K562 (cell line): ENCODE measurements around the gene PATJ. TPM values are rescaled to one million over a fixed set of nuclear protein-coding genes. Genes with fewer than 3 reads are reported as not detected.

ENCODE experiments used
- ATAC-seq: fragments of 200-7000 bp; cut with Tn5 transposase; 3 replicates; pipeline ENCODE4 v1.9.1; 2020; ENCODE audit warnings: moderate library complexity
- BruUV-seq: library from RNA; stranded (reverse); fragments of 400-500 nt; replicated peaks from 2 replicates; lab custom pipeline; 2021; lab: Mats Ljungman, UMichigan
- CTCF ChIA-PET: fragments of 300-600 bp; formaldehyde crosslinking; extraction: SDS; loops from one replicate; lab custom pipeline; 2021; ENCODE audit warnings: low intra/inter-chr PET ratio; lab: Yijun Ruan, JAX
- POLR2A ChIA-PET: fragments of 300-600, 350-650 bp; sonication (Branson Sonifier 250); formaldehyde crosslinking; extraction: SDS; loops from one replicate; lab custom pipeline; 2021; ENCODE audit warnings: antibody characterized with exemption, inconsistent platforms; lab: Yijun Ruan, JAX
- DNase-seq, 4 experiments: peaks; one replicate each; pipeline versions ENCODE4 v3.0.0 to v3.0.0-alpha.2; 2011 to 2018; ENCODE audit warnings: low spot score in 3 of 4, mixed read lengths in 3 of 4; ENCODE audit errors: extremely low read depth in 1 of 4
- FAIRE-seq: peaks from 2 replicates; lab custom pipeline; 2011; peaks lifted over from hg19 to GRCh38; lab: Jason Lieb, UNC
- H2AFZ ChIP-seq: 2 replicates; pipeline ENCODE4 v1.6.0; 2011; ENCODE audit warnings: low read depth, low read length, control low read depth, inconsistent platforms
- H3K27ac ChIP-seq: fragments of 200-600 bp; 3 replicates; pipeline ENCODE4 v1.8.0; 2011; ENCODE audit warnings: low read depth, mild to moderate bottlenecking, control low read depth, inconsistent platforms, low read length, moderate library complexity, mixed read lengths; ENCODE audit errors: extremely low read depth
- H3K27me3 ChIP-seq, 2 experiments: fragments of 300-600 bp in 1 of 2; 2 replicates in 1 of 2; 3 replicates in 1 of 2; pipeline versions ENCODE4 v1.6.0 to v1.8.0; 2011; ENCODE audit warnings: inconsistent platforms in 2 of 2, low read length in 2 of 2, mild to moderate bottlenecking in 1 of 2, mixed read lengths in 1 of 2, moderate library complexity in 1 of 2; ENCODE audit not compliant: control insufficient read depth in 2 of 2, insufficient read depth in 2 of 2
- H3K36me3 ChIP-seq: fragments of 300-600 bp; 3 replicates; pipeline ENCODE4 v1.8.0; 2011; ENCODE audit warnings: mild to moderate bottlenecking, low read length, inconsistent platforms; ENCODE audit not compliant: control insufficient read depth, insufficient read depth
- H3K4me1 ChIP-seq, 2 experiments: fragments of 200-600 bp in 1 of 2; replicated peaks in 1 of 2; 2 replicates in 1 of 2; 3 replicates in 1 of 2; pipeline versions ENCODE4 v1.5.1 to v1.8.0; 2011; ENCODE audit warnings: inconsistent platforms in 2 of 2, low read length in 2 of 2, mild to moderate bottlenecking in 1 of 2, mixed read lengths in 1 of 2, moderate library complexity in 1 of 2; ENCODE audit not compliant: control insufficient read depth in 2 of 2, insufficient read depth in 2 of 2
- H3K4me2 ChIP-seq: 2 replicates; pipeline ENCODE4 v1.6.1; 2011; ENCODE audit warnings: low read length, control low read depth, inconsistent platforms, mixed read lengths; ENCODE audit not compliant: insufficient read depth
- H3K4me3 ChIP-seq: fragments of 200-600 bp; sonication (generic), shearing (Covaris generic); 2 replicates; pipeline ENCODE4 v1.5.1; 2016; ENCODE audit warnings: control low read depth, inconsistent platforms
- H3K79me2 ChIP-seq: fragments of 200-600 bp; 3 replicates; pipeline ENCODE4 v1.8.0; 2011; ENCODE audit warnings: low read length, inconsistent platforms; ENCODE audit not compliant: control insufficient read depth, insufficient read depth
- H3K9ac ChIP-seq, 2 experiments: 2 replicates each; pipeline versions ENCODE4 v1.6.0 to v1.6.1; 2011; ENCODE audit warnings: low read depth in 2 of 2, low read length in 2 of 2, control low read depth in 1 of 2, inconsistent platforms in 1 of 2, mild to moderate bottlenecking in 1 of 2, mixed read lengths in 1 of 2; ENCODE audit not compliant: insufficient read depth in 1 of 2
- H3K9me1 ChIP-seq: one replicate; pipeline ENCODE4 v1.6.0; 2011; ENCODE audit warnings: inconsistent platforms, mild to moderate bottlenecking, low read length, moderate library complexity; ENCODE audit not compliant: control insufficient read depth, insufficient read depth
- H3K9me3 ChIP-seq: replicated peaks from 2 replicates; pipeline ENCODE4 v1.5.1; 2011; ENCODE audit warnings: low read depth, low read length, inconsistent platforms; ENCODE audit not compliant: control insufficient read depth, insufficient read depth
- H4K20me1 ChIP-seq: replicated peaks from 2 replicates; pipeline ENCODE4 v1.6.1; 2011; ENCODE audit warnings: low read length, inconsistent platforms, mixed read lengths; ENCODE audit not compliant: control insufficient read depth, insufficient read depth
- CBX2 ChIP-seq: fragments of 200-600 bp; sonication (generic); IDR thresholded peaks from one replicate; pipeline ENCODE4 v1.6.1; 2012; ENCODE audit warnings: mild to moderate bottlenecking, low read length, inconsistent platforms; ENCODE audit not compliant: insufficient read depth, poor library complexity, severe bottlenecking
- CC2D1A ChIP-seq: fragments of 450-650 bp; IDR thresholded peaks from 2 replicates; pipeline ENCODE4 v1.6.1; 2017; ENCODE audit warnings: mild to moderate bottlenecking
- CREB5 ChIP-seq: fragments of 250-450 bp; sonication (Bioruptor Pico); IDR thresholded peaks from 2 replicates; pipeline ENCODE4 v1.5.0; 2020; ENCODE audit warnings: mild to moderate bottlenecking
- GABPA ChIP-seq: fragments of 200-800 bp; sonication (Bioruptor generic); conservative IDR thresholded peaks from 2 replicates; pipeline ENCODE4 v1.6.1; 2016; ENCODE audit warnings: low read depth, missing genetic modification characterization, missing compliant biosample characterization
- HDAC2 ChIP-seq: fragments of 450-650 bp; IDR thresholded peaks from 2 replicates; pipeline ENCODE4 v1.6.1; 2016; ENCODE audit warnings: mild to moderate bottlenecking
- HINFP ChIP-seq: fragments of 450-650 bp; conservative IDR thresholded peaks from 2 replicates; pipeline ENCODE4 v1.6.1; 2016; ENCODE audit warnings: missing genetic modification characterization, low read depth, mild to moderate bottlenecking, control low read depth, missing compliant biosample characterization
- MEIS2 ChIP-seq: fragments of 450-650 bp; IDR thresholded peaks from 2 replicates; pipeline ENCODE4 v1.6.1; 2014; ENCODE audit warnings: mild to moderate bottlenecking; ENCODE audit not compliant: partially characterized antibody
- USF1 ChIP-seq: sonication (generic); formaldehyde crosslinking; IDR thresholded peaks from 2 replicates; pipeline ENCODE4 v1.9.0; 2022; ENCODE audit warnings: mild to moderate bottlenecking, missing genetic modification reagents
- YBX1 ChIP-seq: fragments of 450-650 bp; IDR thresholded peaks from 2 replicates; pipeline ENCODE4 v1.7.1; 2016; ENCODE audit warnings: mild to moderate bottlenecking
- ZBTB11 ChIP-seq, 3 experiments: fragments of 200-800 bp in 1 of 3; fragments of 250-450 bp in 1 of 3; fragments of 450-650 bp in 1 of 3; sonication (Bioruptor Pico) in 1 of 3; sonication (Bioruptor generic) in 1 of 3; formaldehyde crosslinking in 1 of 3; IDR thresholded peaks; 2 replicates each; pipeline versions ENCODE4 v1.6.1 to v1.8.0; 2016 to 2022; ENCODE audit warnings: mild to moderate bottlenecking in 2 of 3, missing genetic modification characterization in 2 of 3, missing compliant biosample characterization in 1 of 3, moderate library complexity in 1 of 3
- ZFP1 ChIP-seq: fragments of 450-650 bp; formaldehyde crosslinking; IDR thresholded peaks from 2 replicates; pipeline ENCODE4 v1.4.0; 2020; ENCODE audit warnings: mild to moderate bottlenecking, mixed read lengths
- ZNF668 ChIP-seq: fragments of 250-450 bp; sonication (Bioruptor Pico); IDR thresholded peaks from 2 replicates; pipeline ENCODE4 v1.8.0; 2022; ENCODE audit warnings: mild to moderate bottlenecking, inconsistent platforms
- WGBS: fragments of 100-300 bp; shearing (Covaris generic); methylation state at CpG from one replicate; pipeline ENCODE4 v1.1.6; 2016; ENCODE audit warnings: low coverage, mixed read lengths; ENCODE audit not compliant: insufficient coverage; ENCODE audit errors: missing lambda C conversion rate; 5-methylcytosine and 5-hydroxymethylcytosine counted together
- in situ Hi-C: fragments of 300-500 bp; cut with MboI; formaldehyde crosslinking; loops from 4 replicates; pipeline ENCODE4 v1.15.0; 2018; ENCODE audit warnings: inconsistent platforms, mixed read lengths
- intact Hi-C: fragments of 100-400 bp; cut with micrococcal nuclease; formaldehyde crosslinking; loops from 2 replicates; pipeline ENCODE4 v1.14.2; 2022
- polyA plus RNA-seq, 8 experiments: library from polyadenylated mRNA; depleted of rRNA in 4 of 8; stranded (reverse) in 5 of 8; unstranded in 3 of 8; fragments of >200 nt; fragmentation: Nextera tagmentation in 2 of 8; fragmentation: Illumina TruSeq in 1 of 8; extraction: Ambion mirVana in 2 of 8; extraction: Trizol in 1 of 8; gene quantifications; 2 replicates each; pipeline versions ENCODE4 v1.2.1 to v1.2.3, GENCODE V29; 2011 to 2014; ENCODE audit warnings: inconsistent platforms in 1 of 8, missing spikeins in 1 of 8
- total RNA-seq, 7 experiments: library from RNA; depleted of rRNA in 6 of 7; stranded (reverse); fragments of >200 nt in 6 of 7; fragmentation: Illumina TruSeq in 2 of 7; extraction: Trizol in 2 of 7; gene quantifications; 2 replicates each; pipeline versions ENCODE4 v1.2.1 to v1.2.3, GENCODE V29; 2011 to 2021; ENCODE audit warnings: low replicate concordance in 1 of 7

The PATJ gene
- total and polyA plus RNA-seq, 9 of the 15 experiments (the other 6 are each of a cell fraction or from before 2014, with no cell fraction given), result 0.22 TPM; not detected in 8

GRCh38 chr1:62024690-62025089, 282.4 kb downstream of the PATJ start:
- Histone ChIP-seq H3K27ac (no peak overlapping the region), H3K4me3 (no peak overlapping the region), H3K9me3 (no peaks in the 10 kb centered on the region), H3K79me2 (no peaks in the 10 kb centered on the region), H3K9ac (no peak overlapping the region), H3K27me3 (no peaks in the 10 kb centered on the region), H4K20me1 (no peaks in the 10 kb centered on the region), H3K9me1 (no peaks in the 10 kb centered on the region), H3K4me1 (no peaks in the 10 kb centered on the region), H3K36me3 (no peaks in the 10 kb centered on the region), H2AFZ (no peak overlapping the region), H3K4me2 (no peak overlapping the region)
- in situ Hi-C loops, result no loop called here
- intact Hi-C loops, result no loop called here
- ChIA-PET POLR2A (interaction anchor here (0.6 kb wide), 1 partner anchor 64 kb away, joined by 3 read pairs; no protein-coding TSS in a partner anchor), CTCF (no interaction called here)
- no peak for ATAC-seq
- no peak for TF ChIP-seq HINFP (tag)
- TF ChIP-seq ZNF668 (CRISPR knock-in tag), result no peak
- TF ChIP-seq HDAC2, result no peak
- TF ChIP-seq CC2D1A, result no peak
- no peak for TF ChIP-seq USF1 (CRISPR knock-in tag)
- TF ChIP-seq ZFP1, result no peak
- no peak for TF ChIP-seq YBX1
- TF ChIP-seq GABPA (tag), result no peak
- TF ChIP-seq CBX2, result no peak
- TF ChIP-seq CREB5 (CRISPR knock-in tag), result no peak
- TF ChIP-seq MEIS2, result no peak
- TF ChIP-seq ZBTB11 (CRISPR knock-in tag; IDR thresholded peaks at IDR 0.05), result no peak
- DNase-seq, result no peak
- BruUV-seq, result no TSS peak
- 0% methylated on average over 2 of the region's 2 CpGs for WGBS
- FAIRE-seq, result no peak
